NB4 (cell line): ENCODE measurements around the gene THADA.

Experiments used
- CTCF ChIP-seq: IDR thresholded peaks from one replicate; pipeline ENCODE4 v1.5.1; 2012; ENCODE audit warnings: low read depth, low read length
- MAX ChIP-seq: IDR thresholded peaks from 2 replicates; pipeline ENCODE4 v1.6.1; 2011; ENCODE audit warnings: low read depth, low read length
- MYC ChIP-seq: IDR thresholded peaks from 2 replicates; pipeline ENCODE4 v1.6.1; 2011; ENCODE audit warnings: low read depth, low read length
- POLR2A ChIP-seq: IDR thresholded peaks from 2 replicates; pipeline ENCODE4 v1.6.1; 2011; ENCODE audit warnings: mild to moderate bottlenecking; ENCODE audit not compliant: insufficient read length; ENCODE audit errors: extremely low read depth

DNA sequence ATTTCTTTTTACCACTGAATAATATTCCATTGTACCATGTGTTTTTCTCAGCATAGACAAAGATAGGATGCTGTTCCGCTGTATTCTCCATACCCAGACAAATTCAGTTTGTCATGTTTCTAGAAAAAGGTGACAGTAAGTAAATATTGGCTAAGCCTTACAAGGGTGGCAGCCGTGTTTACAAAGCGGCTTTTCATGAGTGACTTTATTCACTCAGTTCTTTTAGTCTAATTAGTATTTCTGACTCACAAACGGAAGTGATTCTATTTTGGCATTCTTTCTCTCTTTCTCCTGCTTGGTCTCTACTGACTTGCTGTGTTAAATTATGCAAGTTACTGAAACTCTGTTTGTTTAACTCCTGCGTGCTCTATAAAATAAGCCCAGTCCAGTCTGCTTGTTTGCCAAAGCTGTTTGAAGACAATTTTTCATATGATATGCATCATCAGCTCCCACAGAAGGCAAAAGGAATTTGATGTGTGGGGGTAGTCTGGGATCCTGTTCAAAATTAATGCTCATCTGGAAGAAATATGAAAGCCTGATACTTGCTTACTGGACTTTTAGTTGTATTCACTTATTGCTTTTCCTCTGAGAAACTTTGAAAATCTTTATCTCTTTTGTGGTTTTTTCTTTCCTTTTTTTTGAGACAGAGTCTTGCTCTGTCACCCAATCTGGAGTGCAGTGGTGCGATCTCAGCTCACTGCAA is 38.9 kb upstream of the THADA start:
- TF ChIP-seq CTCF (no peak), POLR2A (no peak), MAX (no peak), MYC (no peak)
